MG63 (cell line): ENCODE results near the gene CENPK. TPM values are rescaled to one million over a fixed set of nuclear protein-coding genes. Genes with fewer than 3 reads are reported as not detected.
"Not testable (repeated sequence)": the region's sequence is repeated elsewhere in the genome, so short reads cannot be mapped to it uniquely, and the experiment has no call there.

Source experiments
- DNase-seq: peaks from one replicate; pipeline ENCODE4 v3.0.0-alpha.2; 2020
- H3K27me3 ChIP-seq: fragments of 250-450 bp; sonication (Bioruptor Pico); 2 replicates; pipeline ENCODE4 v1.5.1; 2020; ENCODE audit warnings: mild to moderate bottlenecking, moderate library complexity
- H3K36me3 ChIP-seq: fragments of 250-450 bp; sonication (Bioruptor Pico); 2 replicates; pipeline ENCODE4 v1.5.1; 2020; ENCODE audit warnings: mild to moderate bottlenecking, moderate library complexity
- H3K4me3 ChIP-seq: fragments of 250-450 bp; sonication (Bioruptor Pico); 2 replicates; pipeline ENCODE4 v1.5.1; 2020; ENCODE audit warnings: mild to moderate bottlenecking, moderate library complexity
- H3K9me3 ChIP-seq: fragments of 250-450 bp; sonication (Bioruptor Pico); 2 replicates; pipeline ENCODE4 v1.5.1; 2020; ENCODE audit warnings: mild to moderate bottlenecking, moderate library complexity
- total RNA-seq: library from RNA; depleted of rRNA; stranded (reverse); fragments of >200 nt; shearing (Covaris generic); gene quantifications from 2 replicates; pipeline ENCODE4 v1.2.3, GENCODE V29; 2014; ENCODE audit warnings: low replicate concordance

The CENPK gene
- total RNA-seq, 1 experiment from 2014 or later = 54.9 TPM

DNA sequence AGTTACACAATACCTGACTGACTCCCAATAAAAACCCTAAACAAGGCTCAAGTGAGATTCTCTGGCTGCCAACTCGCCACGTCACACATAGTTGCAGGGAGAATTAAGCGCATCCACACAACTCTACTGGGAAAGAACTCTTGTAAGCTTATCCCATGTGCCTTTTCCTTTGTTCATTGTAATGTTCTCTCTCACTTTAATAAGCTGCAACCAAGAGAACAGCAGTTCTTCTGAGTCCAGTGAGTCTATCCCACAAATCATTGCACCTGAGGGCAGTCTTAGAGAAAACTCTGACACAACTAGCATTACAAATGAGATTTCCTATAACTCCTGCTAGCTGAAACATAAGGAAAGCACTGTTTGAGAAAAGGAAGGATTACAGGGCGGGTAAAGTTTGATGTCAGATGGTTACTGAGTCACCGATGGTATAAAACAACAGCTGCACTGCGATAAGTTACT, 27.4 kb downstream of the CENPK start:
- Histone ChIP-seq H3K36me3 (peaks cover 29% of the 10 kb centered on the region), H3K9me3 (no peaks in the 10 kb centered on the region), H3K4me3 (no peak overlapping the region), H3K27me3 (no peaks in the 10 kb centered on the region)
- peak; percentile 4 for DNase-seq

DNA sequence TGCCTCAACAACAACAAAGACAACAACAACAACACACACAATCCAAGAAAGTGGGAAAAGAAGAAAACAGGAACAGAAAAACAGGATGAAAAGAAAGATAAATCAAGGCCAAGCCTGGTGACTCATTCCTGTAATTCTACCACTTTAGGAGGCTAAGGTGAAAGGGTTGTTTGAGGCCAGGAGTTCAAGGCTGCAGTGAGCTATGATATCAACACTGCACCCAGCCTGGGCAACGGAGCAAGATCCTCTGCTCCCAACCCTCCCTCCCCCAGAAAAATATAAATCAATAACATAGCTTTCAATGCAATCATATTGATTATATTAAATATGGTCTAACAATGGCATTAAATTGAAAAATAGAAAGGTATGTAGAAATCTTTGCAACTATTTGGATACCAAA, 32.1 kb downstream of the CENPK start:
- no peaks in the 10 kb centered on the region for H3K9me3 ChIP-seq
- H3K4me3 ChIP-seq = no peak overlapping the region
- peaks cover 23% of the 10 kb centered on the region for H3K36me3 ChIP-seq
- H3K27me3 ChIP-seq = no peaks in the 10 kb centered on the region
- no peak for DNase-seq

DNA sequence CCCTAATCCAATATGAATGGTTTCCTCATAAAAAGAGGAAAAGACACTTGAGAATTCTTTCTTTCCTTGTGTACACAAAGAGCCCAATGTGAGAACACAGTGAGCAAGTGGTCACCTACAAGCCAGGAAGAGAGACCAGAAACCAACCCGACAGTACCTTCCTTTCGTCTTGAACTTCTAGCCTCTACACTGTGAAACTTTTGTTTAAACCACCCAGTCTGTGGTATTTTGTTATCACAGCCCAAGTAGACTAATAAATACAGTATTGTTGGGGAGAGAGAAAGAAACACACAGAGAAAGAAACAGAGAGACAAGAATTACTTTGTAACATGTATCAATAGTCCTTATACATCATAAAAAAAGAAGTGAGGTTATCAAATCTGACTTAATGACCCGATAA, 37.2 kb downstream of the CENPK start:
- H3K36me3 ChIP-seq = peaks cover 28% of the 10 kb centered on the region
- no peak overlapping the region for H3K4me3 ChIP-seq
- no peaks in the 10 kb centered on the region for H3K27me3 ChIP-seq
- no peaks in the 10 kb centered on the region for H3K9me3 ChIP-seq
- DNase-seq = no peak

DNA sequence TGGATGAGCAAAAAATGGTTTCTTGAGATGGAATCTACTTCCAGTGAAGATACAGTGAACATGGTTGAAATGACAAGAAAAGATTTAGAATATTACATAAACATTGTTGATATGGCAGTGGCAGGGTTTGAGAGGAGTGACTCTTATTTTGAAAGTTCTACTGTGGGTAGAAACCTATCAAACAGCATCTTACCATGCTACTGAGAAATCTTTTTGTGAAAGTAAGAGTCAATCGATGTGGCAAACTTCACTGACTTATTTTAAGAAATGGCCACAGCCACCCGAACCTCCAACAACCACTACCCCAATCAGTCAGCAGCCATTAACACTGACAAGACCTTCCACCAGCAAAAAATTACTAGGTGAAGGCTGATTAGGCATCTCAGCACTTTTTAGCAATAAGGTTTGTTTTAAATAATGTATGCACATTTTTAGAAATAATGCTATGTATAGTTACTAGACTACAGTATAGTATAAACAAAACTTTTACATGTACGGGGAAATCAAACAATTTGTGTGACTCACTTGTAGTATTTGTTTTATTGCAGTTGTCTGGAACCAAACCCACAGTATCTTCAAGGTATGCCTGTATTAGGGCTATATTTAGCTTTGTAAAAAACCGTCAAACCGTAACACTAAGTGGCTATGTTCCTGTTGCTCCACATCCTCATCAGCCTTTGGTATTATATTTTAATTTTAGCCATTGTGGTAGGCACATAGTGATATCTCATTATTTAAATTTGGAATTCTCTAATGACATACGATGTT, 50.6 kb downstream of the CENPK start:
- Histone ChIP-seq H3K9me3 (no peaks in the 10 kb centered on the region), H3K36me3 (peaks cover 4% of the 10 kb centered on the region; the same call in 1 of the 2 replicates), H3K27me3 (no peaks in the 10 kb centered on the region), H3K4me3 (no peak overlapping the region)
- no peak for DNase-seq

DNA sequence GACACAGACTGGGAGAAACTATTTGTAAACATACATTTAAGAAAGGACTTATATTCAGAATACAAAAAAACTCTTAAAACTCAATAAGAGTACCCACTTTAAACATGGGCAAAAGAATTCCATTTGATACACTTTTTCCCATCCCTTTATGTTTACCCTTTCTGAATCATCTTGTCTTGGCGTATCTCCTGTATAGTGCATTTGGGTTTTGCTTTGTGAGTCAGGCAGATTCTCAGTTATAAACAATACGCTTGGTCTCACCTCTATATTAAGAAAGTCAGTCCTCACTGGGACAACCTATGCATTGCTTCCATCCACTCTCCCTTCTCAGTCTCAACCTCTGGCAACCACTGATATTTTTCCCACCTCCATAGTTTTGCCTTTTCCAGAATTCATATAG, 54.0 kb downstream of the CENPK start:
- no peaks in the 10 kb centered on the region for H3K9me3 ChIP-seq
- H3K27me3 ChIP-seq = no peaks in the 10 kb centered on the region
- H3K4me3 ChIP-seq = no peak overlapping the region
- H3K36me3 ChIP-seq = no peaks in the 10 kb centered on the region
- no peak for DNase-seq

DNA sequence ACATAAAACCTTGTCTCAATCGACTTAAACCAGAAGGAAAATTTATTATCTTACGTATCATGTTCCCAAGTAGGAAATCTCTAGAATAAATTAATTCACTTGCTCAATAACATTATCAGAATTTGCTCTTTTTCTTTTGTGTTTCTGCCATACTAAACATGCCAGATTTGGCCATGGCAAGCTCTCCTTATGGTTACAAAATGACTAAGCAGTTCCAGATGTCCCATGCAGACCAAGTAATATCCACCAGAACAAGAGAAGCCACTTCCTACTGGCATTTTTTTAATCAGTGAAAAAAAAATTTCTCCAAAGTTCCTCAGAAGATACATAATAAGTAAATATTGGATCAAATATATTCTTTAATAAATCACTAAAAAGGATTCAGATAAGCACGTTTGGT, 56.0 kb downstream of the CENPK start:
- H3K9me3 ChIP-seq = no peaks in the 10 kb centered on the region
- no peak overlapping the region for H3K4me3 ChIP-seq
- no peaks in the 10 kb centered on the region for H3K36me3 ChIP-seq
- no peak for DNase-seq
- H3K27me3 ChIP-seq = no peaks in the 10 kb centered on the region

DNA sequence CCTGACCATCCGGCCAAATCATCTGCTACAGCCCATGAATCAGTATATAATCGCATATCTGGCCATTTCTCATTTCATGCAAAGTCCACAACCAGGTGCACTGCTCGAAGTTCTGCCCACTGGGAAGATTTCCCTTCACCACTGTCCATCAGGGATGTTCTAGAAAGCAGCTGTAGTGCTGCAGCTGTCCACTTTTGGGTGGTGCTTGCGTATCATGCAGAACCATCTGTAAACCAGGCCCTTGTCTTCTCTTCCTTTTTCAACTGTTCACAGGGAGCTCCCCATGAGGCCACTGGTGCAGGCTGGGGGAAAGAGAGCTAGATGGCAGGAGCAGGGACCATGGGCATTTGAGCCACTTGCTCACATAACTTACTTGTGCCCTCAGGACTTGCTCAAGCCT, 73.8 kb downstream of the CENPK start:
- Histone ChIP-seq H3K36me3 (no peaks in the 10 kb centered on the region), H3K9me3 (no peaks in the 10 kb centered on the region), H3K4me3 (no peak overlapping the region), H3K27me3 (no peaks in the 10 kb centered on the region)
- no peak for DNase-seq

DNA sequence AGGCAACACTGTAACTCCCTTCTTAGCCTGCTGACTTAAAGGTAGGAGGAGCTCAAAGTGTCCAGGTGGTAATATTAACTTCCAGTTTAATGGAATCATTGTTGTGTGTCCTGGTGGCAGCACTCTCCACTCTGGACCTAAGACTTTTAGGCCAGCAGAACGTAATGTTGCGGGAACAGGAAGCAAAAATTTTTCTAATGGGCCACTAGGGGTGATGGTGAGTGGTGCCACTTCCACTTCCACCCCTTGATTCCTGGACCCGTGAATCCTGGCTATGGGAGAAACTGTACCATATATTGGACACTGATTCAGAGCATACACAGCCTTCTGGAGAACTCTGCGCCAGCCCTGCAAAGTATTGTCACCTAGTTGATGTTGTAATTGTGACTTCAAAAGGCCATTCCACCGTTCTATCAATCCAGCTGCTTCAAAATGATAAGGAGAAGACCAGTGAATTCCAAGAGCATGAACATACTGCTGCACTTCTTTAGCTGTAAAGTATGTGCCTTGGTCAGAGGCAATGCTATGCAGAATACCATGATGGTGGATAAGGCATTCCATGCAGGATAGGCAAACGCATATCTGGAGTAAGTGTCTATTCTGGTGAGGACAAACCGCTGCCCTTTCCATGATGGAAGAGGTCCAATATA, 74.8 kb downstream of the CENPK start:
- not testable (repeated sequence) for H3K27me3 ChIP-seq, DNase-seq, H3K9me3 ChIP-seq, H3K36me3 ChIP-seq, H3K4me3 ChIP-seq

DNA sequence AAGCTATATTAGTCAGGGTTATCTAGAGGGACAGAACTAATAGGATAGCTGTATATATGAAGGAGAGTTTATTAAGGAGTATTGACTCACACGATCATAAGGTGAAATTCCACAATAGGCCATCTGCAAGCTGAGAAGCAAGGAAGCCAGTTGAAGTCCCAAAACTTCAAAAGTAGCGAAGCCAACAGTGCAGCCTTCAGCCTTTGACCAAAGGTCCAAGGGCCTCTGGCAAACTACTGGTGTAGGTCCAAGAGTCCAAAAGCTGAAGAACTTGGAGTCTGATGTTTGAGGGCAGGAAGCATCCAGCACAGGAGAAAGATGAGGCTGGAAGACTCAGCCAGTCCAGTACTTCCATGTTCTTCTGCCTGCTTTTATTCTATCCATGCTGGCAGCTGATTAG, 76.2 kb downstream of the CENPK start:
- not testable (repeated sequence) for DNase-seq, H3K9me3 ChIP-seq, H3K36me3 ChIP-seq, H3K4me3 ChIP-seq, H3K27me3 ChIP-seq

DNA sequence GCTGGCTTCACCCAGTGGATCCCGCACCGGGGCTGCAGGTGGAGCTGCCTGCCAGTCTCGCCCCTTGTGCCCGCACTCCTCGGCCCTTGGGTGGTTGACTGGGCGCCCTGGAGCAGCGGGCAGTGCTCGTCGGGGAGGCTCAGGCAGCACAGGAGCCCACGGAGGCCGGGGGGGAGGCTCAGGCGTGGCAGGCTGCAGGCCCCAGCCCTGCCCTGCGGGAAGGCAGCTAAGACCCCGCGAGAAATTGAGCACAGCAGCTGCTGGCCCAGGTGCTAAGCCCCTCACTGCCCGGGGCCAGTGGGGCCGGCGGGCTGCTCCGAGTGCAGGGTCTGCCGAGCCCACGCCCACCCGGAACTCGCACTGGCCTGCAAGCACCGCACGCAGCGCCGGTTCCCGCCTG, 77.6 kb downstream of the CENPK start:
- H3K27me3 ChIP-seq = no peaks in the 10 kb centered on the region
- DNase-seq = no peak
- H3K9me3 ChIP-seq = no peaks in the 10 kb centered on the region
- no peaks in the 10 kb centered on the region for H3K36me3 ChIP-seq
- H3K4me3 ChIP-seq = no peak overlapping the region

DNA sequence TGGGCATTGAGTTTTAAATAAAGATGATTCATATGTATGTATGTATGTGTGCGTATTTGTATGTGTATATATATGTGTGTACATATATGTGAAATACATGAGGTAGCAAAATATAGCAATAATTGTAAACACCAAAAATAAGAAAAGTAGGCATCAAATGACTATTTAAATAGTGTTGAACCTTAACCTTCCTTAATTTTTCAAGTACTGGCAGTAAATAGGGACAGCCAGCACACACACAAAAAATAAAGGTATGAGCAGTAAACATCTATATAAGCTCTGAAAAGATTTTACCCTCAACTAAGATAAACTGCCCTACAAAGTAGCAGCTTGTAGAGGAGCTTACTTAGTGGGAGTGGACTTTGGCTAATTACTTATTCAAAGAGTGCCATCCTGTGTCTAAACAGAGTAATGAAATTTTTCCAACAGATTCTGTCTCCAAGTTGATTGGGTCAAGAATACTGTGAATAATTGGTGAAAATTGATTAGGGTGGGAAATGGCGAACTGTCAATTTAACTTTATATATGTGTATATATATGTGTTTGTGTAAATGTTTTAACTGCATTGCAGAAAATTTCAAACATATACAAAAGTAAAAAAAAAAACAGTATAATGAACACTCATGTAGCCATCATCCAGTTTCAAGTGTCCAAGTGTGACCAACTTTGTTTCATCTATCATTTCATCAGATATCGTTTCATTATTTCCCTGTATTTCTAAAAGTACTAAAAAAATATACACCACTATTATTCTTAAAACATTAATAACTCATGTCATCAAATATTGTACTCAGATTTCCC, 79.2 kb downstream of the CENPK start:
- Histone ChIP-seq H3K9me3 (no peaks in the 10 kb centered on the region), H3K27me3 (no peaks in the 10 kb centered on the region), H3K4me3 (peak overlapping the region; percentile 64), H3K36me3 (no peaks in the 10 kb centered on the region)
- DNase-seq = no peak

DNA sequence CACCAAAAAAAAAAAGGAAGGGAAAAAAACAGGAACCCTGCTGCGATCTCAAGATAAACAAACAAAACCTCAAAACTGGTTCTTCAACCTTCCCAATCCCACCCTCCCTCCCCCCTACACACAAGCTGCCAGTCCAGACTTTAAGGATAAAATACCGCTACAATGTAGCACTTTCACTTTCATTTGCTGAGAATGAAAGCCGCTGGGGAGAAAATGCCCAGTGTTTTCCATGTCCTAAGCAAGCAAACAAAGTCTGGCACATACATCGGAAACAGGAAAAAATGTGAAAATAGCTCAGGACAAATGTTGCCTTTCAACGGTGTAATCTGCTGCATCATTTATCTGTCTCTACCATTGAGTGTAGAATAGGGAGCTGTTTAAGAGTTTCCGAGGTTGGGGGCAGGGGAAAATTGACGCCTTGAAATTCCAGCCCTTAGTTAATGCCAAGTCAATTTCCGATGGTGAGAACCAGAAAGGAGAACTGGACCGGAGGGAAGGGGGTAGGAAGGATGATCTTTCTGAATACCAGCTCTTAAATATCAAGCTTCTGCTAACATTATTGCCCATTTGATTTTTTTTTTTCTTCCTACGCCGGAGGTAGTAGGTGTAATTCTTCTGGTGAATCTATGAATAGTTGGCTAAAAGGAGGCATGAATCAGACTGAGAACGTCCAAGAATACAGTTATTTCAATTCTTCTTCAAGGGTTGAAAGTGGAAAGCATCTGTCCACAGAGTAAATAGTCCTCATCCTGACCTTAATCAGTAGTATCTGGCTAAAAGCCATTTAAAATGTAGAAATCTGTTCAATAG, 80.0 kb downstream of the CENPK start:
- H3K36me3 ChIP-seq = no peaks in the 10 kb centered on the region
- peak; percentile 18 for DNase-seq
- H3K27me3 ChIP-seq = no peaks in the 10 kb centered on the region
- H3K4me3 ChIP-seq = peak overlapping the region; percentile 64
- no peaks in the 10 kb centered on the region for H3K9me3 ChIP-seq

DNA sequence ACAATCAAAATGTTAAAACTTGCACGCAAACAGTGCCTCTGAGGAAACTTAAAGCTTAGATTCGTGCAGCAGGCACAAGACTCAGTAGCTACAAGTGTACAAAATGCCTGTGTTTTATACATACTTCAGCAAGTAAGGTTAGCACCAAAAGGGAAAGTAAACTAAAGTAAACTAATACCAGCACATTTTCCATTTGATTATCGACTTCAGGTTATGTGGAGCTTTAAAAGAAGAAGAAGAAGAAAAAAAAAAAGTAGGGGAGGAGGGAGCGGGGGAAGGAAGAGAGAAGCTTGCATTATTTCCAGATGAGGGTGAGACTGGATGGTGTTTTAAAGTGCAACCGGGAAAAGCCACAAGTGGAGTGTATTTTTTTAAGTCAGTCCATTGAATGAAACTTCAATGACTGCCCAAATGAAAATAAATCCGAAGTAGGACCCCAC, 80.7 kb downstream of the CENPK start:
- H3K27me3 ChIP-seq = no peaks in the 10 kb centered on the region
- H3K36me3 ChIP-seq = no peaks in the 10 kb centered on the region
- DNase-seq = no peak
- peak overlapping the region; percentile 64 for H3K4me3 ChIP-seq
- no peaks in the 10 kb centered on the region for H3K9me3 ChIP-seq

DNA sequence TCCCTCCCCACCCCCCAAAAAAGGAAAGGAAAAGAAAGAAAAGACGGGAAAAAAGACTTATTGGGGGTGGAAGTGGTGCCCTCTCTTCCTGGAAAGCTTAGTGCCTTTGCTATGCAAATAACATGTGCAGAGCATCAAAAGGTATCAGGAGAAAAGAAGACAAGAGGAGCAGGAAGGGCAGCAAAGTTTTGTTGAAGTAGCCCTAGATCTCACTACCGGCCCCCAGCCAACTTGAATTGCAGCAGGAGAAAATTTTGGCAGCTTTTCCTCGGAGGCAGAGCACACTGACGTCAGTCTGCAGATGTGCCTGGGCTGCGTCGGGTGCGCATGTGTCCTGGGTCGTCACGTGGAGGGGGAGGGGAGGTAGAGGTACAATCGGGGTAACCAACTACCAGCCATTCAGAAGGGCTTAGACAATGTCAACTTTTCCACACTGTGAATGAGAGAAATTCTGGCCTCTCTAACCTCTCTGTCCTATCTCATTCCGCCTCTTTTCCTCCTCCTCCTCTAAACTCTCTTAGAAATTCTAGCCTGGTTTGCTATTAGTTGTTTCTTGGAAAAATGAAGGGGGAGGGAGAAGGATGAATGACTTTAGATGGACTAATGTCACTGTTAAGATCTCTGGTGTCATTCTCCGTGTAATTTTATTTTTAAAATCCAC, 81.2 kb downstream of the CENPK start, which contains the start of gene ADAMTS6:
TSS of gene ADAMTS6 (minus strand) at position 286 of the 661 bp plus-strand sequence. CDS start 8,247 bp downstream, outside the sequence.
- Histone ChIP-seq H3K9me3 (no peaks in the 10 kb centered on the region), H3K4me3 (peak within 1 kb of the TSS; percentile 64), H3K27me3 (no peaks in the 10 kb centered on the region), H3K36me3 (no peaks in the 10 kb centered on the region)
- DNase-seq = peak; percentile 92

DNA sequence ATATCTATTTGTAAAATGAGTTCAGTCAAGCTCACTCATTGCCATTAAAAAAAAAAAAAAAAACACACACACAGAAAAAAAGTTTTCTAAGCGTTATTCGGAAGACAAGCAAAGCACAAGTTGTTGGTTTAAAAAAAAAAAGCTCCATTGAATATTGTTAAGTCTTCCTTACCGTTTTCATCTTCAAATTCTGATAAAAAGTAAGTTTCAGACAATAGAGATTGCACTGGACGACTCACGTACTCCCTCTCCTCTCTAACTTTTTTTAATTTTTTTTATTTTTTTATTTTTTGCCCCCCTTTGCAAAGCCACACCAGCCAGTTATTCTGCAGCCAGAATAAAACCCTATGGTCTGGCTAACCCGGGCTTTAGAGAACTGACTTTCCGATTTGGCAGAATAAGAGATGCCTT, 81.8 kb downstream of the CENPK start:
- H3K4me3 ChIP-seq = peak overlapping the region; percentile 64
- H3K9me3 ChIP-seq = no peaks in the 10 kb centered on the region
- H3K36me3 ChIP-seq = no peaks in the 10 kb centered on the region
- H3K27me3 ChIP-seq = no peaks in the 10 kb centered on the region
- no peak for DNase-seq

DNA sequence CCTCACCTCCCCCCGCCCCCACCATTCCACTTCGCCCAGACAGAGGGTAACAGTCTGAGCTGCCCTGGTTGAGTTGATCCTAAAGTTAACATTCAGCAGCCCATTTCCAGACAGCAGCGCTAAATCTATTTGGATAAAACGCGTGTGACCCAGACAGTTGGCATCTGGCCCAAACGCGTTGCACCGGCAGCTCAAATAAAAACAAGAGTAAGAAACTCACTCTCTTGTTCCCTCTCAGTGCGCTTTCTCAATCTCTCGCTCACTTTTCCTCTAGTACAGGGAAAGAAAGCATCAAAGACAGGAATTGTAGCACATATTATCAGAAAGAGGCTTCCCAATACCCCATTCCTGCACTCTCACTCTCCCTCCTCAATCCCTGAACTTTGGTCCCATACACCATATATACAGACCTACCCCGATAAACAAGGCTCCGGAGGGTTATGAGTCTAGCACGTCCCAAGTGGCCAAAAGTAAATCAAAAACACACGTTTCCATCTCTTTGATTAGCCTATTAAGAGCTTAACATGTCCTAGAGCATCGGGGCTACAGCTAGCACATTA, 82.6 kb downstream of the CENPK start:
- Histone ChIP-seq H3K27me3 (no peaks in the 10 kb centered on the region), H3K9me3 (no peaks in the 10 kb centered on the region), H3K36me3 (no peaks in the 10 kb centered on the region), H3K4me3 (peak overlapping the region; percentile 64)
- DNase-seq = peak; percentile 61
